GM20431 (cell line): ENCODE measurements around the gene CNOT11.
"Not testable (repeated sequence)": the region's sequence is repeated elsewhere in the genome, so short reads cannot be mapped to it uniquely, and the experiment has no call there.

ENCODE experiments used
- in situ Hi-C: fragments of 300-500 bp; cut with MseI, MboI; formaldehyde crosslinking; loops from one replicate; pipeline ENCODE4 v1.15.0; 2020; ENCODE audit warnings: low sequenced_read_pairs; ENCODE audit not compliant: unreplicated experiment

CNOT11 gene

GRCh38 chr2:101252408-101253012 lies at the start of gene CNOT11:
Gene CNOT11 (plus strand): TSS chr2:101252886. CDS start chr2:101252965, 79 bp downstream.
- in situ Hi-C loops = no loop called here

- in situ Hi-C loops = no loop called here
These were observed 48.1 kb upstream of the CNOT11 start for GRCh38 chr2:101204400-101205115.

GRCh38 chr2:101205521-101206479 lies 46.9 kb upstream of the CNOT11 start:
- in situ Hi-C loops = no loop called here

- in situ Hi-C loops = no loop called here
These were observed 43.9 kb upstream of the CNOT11 start for GRCh38 chr2:101208830-101209229.

DNA sequence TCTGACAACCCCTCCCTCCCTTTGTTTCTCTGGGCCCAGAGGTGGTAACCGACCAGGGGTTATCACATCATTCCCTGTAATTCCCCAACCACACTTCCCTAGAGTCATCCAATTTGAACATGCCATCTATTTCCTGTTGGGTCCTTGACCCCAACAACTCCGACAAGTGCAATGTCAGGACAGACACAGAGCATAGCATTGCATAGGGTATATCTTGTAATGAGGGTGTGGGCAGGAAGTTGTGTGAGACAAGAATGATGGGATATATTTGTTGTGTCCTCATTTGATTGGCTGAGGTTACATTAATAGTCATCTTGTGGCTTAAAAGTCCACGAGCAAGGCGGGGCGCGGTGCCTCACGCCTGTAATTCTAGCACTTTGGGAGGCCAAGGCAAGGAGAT lies 33.4 kb upstream of the CNOT11 start:
- in situ Hi-C loops = no loop called here

GRCh38 chr2:101220091-101220490 lies 32.6 kb upstream of the CNOT11 start:
- in situ Hi-C loops = not testable (repeated sequence)

DNA sequence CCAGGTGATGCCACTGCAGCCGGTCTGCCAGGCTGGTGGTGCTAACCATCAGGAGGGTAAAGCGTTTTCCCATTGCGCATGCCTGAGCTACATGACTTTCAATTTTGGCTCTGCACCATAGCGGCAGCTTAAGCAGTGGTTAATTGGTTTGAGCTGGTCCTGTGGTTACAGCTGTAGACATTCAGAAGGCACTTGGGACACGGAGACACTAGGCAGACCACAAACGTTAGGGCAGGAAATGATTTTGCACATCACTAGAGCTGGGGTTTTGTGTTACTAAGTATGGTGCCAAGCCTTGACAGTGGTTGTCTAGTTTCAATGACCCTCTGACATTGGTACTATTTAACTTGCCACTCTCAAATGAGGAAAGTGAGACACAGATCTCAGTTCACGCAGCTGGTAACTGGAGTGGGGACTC lies 28.9 kb upstream of the CNOT11 start:
- in situ Hi-C loops = no loop called here

DNA sequence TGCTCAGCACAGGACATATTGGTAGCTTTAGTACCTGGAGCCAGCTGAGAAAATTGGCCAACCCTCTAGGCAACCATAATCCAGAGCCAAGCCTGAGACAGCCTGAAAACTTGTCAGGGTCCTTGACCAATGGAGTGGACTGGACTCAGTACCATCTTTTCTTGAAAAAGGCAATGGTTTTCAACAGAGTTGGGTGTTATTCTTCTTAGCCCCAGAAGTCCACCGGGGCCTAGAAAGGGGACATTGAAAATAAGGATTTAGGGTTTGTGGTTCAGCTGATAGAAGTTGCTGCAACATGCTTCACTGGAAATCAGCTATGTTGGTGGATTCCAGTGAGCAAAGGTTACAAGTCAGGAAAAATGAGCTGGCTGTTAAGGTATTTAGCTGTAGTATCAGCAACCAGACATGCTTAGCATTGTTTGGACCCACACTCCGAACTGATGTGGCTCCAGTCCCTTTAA lies 22.1 kb upstream of the CNOT11 start:
- in situ Hi-C loops = no loop called here

DNA sequence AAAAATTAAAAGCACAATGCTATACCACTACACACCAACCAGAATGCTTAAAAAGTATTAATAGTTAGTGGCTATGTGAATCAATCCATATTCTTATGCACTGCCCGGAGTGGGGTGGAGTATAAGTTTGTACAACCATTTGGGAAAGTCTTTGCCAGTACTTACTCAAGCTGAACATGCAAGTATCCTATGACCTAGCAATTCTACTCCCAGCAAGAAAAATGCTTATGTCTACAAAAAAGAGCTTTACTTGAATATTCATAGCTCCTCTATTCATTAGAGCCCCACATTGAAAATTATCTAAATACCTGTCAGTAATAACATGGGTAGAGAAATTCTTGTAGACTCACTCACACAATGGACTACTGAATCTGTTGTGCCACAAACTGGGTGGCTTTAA lies 21.4 kb upstream of the CNOT11 start:
- in situ Hi-C loops = no loop called here

DNA sequence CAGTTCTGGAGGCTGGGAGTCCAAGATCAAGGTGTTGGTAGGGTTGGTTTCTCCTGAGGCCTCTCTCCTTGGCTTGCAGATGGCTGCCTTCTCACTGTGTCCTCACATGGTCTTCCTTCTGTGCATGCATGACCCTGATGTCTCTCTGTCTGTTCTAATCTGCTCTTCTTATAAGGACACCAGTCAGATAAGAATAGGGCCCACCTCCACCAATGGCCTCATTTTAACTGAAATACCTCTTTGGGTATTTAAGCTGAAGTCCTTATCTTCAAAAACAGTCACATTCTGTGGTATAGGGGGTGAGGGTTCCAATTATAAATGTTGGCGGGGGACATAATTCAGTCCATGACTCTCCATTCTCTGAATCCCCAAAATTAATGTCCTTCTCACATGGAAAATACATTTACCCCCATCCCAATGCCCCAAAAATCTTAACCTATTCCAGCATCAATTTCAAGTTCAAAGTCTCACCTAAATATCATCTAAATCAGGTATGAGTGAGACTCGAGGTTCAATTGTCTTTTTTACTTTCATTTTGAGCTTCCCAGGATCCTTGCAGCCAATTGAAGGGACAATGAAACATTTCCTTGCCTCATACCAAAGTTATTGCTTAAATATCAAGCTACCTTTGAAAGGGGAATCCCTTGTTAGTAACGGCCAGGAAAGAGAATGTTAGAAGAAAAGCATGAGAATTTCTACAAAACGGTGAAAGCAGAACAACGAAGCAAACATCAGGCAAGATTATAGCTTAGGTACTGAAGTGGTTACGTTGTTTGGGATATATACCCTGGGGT lies 20.6 kb upstream of the CNOT11 start:
- in situ Hi-C loops = no loop called here

- in situ Hi-C loops = no loop called here
These were observed 19.9 kb upstream of the CNOT11 start for GRCh38 chr2:101232770-101233169.

DNA sequence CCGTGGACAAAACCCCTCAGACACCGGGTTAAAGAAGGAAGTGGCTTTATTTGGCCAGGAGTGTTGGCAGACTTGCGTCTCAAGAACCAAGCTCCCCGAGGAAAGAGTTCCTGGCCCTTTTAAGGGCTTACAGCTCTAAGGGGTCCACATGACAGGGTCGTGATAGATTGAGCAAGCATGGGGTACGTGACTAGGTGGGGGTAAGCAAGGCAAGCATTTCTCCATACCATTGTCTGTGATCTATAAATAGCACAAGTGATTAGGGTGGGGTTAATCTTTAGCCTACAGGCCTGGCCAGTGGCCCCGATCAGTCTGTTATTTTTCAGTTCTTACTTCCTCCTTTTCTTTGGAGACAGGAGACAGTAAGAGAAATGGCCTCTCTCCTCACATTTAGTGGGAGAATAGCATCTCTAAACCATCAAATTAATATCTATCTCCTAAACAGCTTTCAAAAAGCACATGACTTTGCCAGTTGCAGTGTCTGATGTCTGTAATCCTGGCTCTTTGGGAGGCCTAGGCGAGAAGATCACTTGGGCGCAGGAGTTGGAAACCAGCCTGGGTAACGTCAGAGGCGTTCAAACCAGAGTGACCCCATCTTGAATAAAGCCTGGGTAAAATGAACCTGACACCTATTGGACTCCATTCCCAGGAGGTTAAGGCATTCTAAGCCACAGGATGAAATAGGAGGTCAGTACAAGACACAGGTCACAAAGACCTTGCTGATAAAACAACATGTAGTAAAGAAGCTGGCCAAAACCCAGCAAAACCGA lies 18.3 kb upstream of the CNOT11 start:
- in situ Hi-C loops = no loop called here

DNA sequence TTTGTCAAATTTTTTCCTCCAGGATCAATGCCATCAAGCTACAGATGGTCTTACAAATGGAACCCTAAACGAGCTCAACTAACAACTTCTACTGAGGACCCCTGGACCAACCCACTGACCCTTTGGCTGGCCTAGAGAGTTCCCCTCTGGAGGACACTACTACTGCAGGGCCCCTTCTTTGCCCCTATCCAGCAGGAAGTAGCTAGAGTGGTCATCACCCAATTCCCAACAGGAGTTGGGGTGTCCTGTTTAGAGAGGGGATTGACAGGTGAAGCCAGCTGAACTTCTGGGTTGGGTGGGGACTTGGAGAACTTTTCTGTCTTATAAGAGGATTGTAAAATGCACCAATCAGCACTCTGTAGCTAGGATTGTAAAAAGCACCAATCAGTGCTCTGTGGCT lies 16.7 kb upstream of the CNOT11 start:
- in situ Hi-C loops = not testable (repeated sequence)

DNA sequence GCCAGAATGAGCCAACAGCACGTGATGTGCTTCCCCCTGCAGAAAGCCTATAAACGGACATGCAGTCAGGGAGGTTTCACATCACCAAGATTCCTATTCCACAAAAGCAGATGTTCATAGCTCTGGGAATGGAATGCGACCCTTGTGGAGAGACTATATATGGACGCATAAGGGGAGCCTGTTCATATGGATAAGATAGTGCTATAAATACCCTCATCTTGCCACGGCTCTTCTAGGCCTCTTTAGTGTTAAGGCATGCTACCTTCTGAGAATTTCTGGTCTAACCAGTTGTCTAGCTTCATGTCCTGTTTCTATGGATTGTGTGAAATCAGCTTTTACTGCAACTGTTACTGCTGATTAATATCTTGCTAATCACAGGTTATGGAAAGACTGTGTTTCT lies 14.7 kb upstream of the CNOT11 start:
- in situ Hi-C loops = not testable (repeated sequence)

DNA sequence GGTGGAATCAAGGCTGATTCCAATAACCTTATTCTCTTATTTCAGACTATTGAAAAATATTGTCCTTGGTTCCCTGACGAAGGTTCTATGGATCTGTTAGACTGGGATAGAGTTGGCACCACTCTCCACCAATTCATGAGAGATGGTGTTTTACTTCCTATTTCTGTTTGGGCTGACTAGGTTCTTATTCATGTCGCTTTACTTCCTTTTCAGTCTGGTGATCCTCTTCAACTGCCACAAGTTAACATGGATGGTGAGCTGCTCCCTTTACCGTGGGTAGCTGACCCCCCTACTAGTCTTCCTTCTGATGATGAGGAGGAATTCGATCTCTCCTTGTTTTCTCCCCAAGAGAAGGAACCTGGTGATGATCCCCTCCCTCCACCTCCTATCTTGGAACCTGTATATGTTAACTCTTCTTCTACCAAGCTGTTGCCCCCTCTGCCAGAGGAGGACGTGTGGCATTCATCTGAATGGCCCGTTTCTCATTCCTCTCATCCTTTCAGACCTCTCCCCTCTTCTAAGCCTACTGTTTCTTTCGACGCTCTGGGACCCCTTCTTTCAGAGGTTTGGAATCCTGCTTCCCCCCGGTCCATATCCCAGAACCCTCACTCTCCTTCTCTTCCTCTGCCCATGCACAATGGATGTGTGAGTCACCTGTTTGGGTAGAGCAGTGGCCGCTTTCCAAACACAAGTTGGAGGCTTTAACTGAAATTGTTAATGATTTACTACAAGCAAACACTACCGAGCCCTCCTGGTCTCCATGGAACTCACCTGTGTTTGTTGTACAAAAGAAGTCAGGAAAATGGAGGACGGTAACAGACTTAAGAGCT lies 13.5 kb upstream of the CNOT11 start:
- in situ Hi-C loops = no loop called here

DNA sequence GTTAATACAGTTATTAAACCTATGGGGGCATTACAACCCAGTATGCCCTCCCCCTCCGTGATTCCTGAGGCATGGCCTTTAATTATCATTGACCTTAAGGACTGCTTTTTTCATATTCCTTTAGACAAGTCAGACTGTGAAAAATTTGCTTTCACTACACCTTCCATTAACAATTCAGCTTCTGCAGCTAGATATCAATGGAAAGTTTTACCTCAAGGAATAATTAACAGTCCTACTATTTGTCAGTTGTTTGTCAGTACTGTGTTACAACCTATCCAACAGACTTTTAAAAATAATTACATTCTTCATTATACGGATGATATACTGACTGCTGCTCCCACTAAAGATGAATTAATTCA lies 12.9 kb upstream of the CNOT11 start:
- in situ Hi-C loops = not testable (repeated sequence)

GRCh38 chr2:101240694-101241093 lies 12.0 kb upstream of the CNOT11 start:
- in situ Hi-C loops = not testable (repeated sequence)

DNA sequence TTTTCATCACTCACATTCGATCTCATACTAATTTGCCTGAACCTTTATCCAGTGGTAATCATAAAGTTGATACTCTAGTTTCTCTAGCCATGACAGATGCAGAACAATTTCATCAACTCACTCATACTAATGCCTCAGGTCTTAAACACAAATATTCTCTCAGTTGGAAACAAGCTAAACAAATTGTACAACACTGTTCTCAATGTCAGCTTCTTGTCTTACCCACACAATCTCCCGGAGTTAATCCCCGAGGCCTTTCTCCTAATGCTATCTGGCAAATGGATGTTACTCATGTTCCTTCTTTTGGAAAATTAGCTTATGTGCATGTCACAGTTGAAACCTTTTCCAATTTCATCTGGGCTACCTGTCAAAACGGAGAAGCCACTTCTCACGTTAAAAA lies 11.5 kb upstream of the CNOT11 start:
- in situ Hi-C loops = no loop called here
